SK-N-SH treated with all-trans-retinoic acid at 6 μM for 48 hours (cell line): ENCODE measurements around the gene PHETA1.

ENCODE experiments used
- ATAC-seq: fragments of 200-7000 bp; cut with Tn5 transposase; 3 replicates; pipeline ENCODE4 v1.9.1; 2020; ENCODE audit warnings: mild to moderate bottlenecking, moderate library complexity
- ARNTL ChIP-seq: fragments of 450-650 bp; formaldehyde crosslinking; IDR thresholded peaks from 2 replicates; pipeline ENCODE4 v1.5.0; 2020; ENCODE audit warnings: low read depth, mild to moderate bottlenecking, moderate library complexity, borderline replicate concordance
- BACH2 ChIP-seq: fragments of 250-450 bp; sonication (Bioruptor Pico); IDR thresholded peaks from 2 replicates; pipeline ENCODE4 v1.9.0; 2021; ENCODE audit warnings: mild to moderate bottlenecking, borderline replicate concordance
- CREB5 ChIP-seq: fragments of 250-450 bp; sonication (Bioruptor Pico); IDR thresholded peaks from 2 replicates; pipeline ENCODE4 v1.5.1; 2020; ENCODE audit warnings: low read depth, mild to moderate bottlenecking, moderate library complexity
- CSDC2 ChIP-seq: fragments of 250-450 bp; sonication (Bioruptor Pico); IDR thresholded peaks from 2 replicates; pipeline ENCODE4 v1.5.0; 2020; ENCODE audit warnings: mild to moderate bottlenecking, moderate library complexity
- CSRNP3 ChIP-seq: fragments of 250-450 bp; sonication (Bioruptor Pico); IDR thresholded peaks from 2 replicates; pipeline ENCODE4 v1.5.1; 2021; ENCODE audit warnings: mild to moderate bottlenecking, moderate library complexity
- ESRRG ChIP-seq: fragments of 250-450 bp; sonication (Bioruptor Pico); IDR thresholded peaks from 2 replicates; pipeline ENCODE4 v1.6.1; 2021; ENCODE audit warnings: mild to moderate bottlenecking
- GLIS3 ChIP-seq: fragments of 250-450 bp; sonication (Bioruptor Pico); IDR thresholded peaks from 2 replicates; pipeline ENCODE4 v1.5.0; 2020; ENCODE audit warnings: mild to moderate bottlenecking, moderate library complexity
- OSR1 ChIP-seq: fragments of 250-450 bp; sonication (Bioruptor Pico); IDR thresholded peaks from 2 replicates; pipeline ENCODE4 v1.8.0; 2022; ENCODE audit warnings: moderate library complexity, mild to moderate bottlenecking, inconsistent platforms
- PATZ1 ChIP-seq: fragments of 250-450 bp; sonication (Bioruptor Pico); IDR thresholded peaks from 2 replicates; pipeline ENCODE4 v1.8.0; 2020; ENCODE audit warnings: mild to moderate bottlenecking, moderate library complexity, borderline replicate concordance
- POU6F1 ChIP-seq: fragments of 250-450 bp; sonication (Bioruptor Pico); IDR thresholded peaks from 2 replicates; pipeline ENCODE4 v1.8.0; 2021; ENCODE audit warnings: low read depth, mild to moderate bottlenecking, moderate library complexity, borderline replicate concordance
- PPARA ChIP-seq: fragments of 250-450 bp; sonication (Bioruptor Pico); IDR thresholded peaks from 2 replicates; pipeline ENCODE4 v1.5.0; 2020; ENCODE audit warnings: mild to moderate bottlenecking, borderline replicate concordance
- RARB ChIP-seq: fragments of 250-450 bp; sonication (Bioruptor Pico); IDR thresholded peaks from 2 replicates; pipeline ENCODE4 v1.8.0; 2021; ENCODE audit warnings: mild to moderate bottlenecking, moderate library complexity
- TOX ChIP-seq: fragments of 250-450 bp; sonication (Bioruptor Pico); IDR thresholded peaks from 2 replicates; pipeline ENCODE4 v1.8.0; 2021; ENCODE audit warnings: mild to moderate bottlenecking, moderate library complexity, borderline replicate concordance
- ZC3H10 ChIP-seq: fragments of 250-450 bp; sonication (Bioruptor Pico); IDR thresholded peaks from 2 replicates; pipeline ENCODE4 v1.5.1; 2021; ENCODE audit warnings: mild to moderate bottlenecking, moderate library complexity
- ZFP3 ChIP-seq: fragments of 250-450 bp; sonication (Bioruptor Pico); IDR thresholded peaks from 2 replicates; pipeline ENCODE4 v1.5.0; 2020; ENCODE audit warnings: mild to moderate bottlenecking, moderate library complexity
- ZFP30 ChIP-seq: fragments of 450-650 bp; formaldehyde crosslinking; IDR thresholded peaks from 2 replicates; pipeline ENCODE4 v1.5.0; 2022; ENCODE audit warnings: mild to moderate bottlenecking, moderate library complexity
- ZNF565 ChIP-seq: fragments of 450-650 bp; formaldehyde crosslinking; conservative IDR thresholded peaks from 2 replicates; pipeline ENCODE4 v1.5.0; 2020; ENCODE audit warnings: low read depth, mild to moderate bottlenecking, moderate library complexity
- ZNF70 ChIP-seq: fragments of 450-650 bp; formaldehyde crosslinking; IDR thresholded peaks from 2 replicates; pipeline ENCODE4 v1.5.0; 2020; ENCODE audit warnings: mild to moderate bottlenecking, moderate library complexity
- ZNF8 ChIP-seq: fragments of 450-650 bp; formaldehyde crosslinking; IDR thresholded peaks from 2 replicates; pipeline ENCODE4 v1.5.0; 2020; ENCODE audit warnings: mild to moderate bottlenecking, moderate library complexity

Gene PHETA1

GRCh38 chr12:111316671-111317070 lies 52.2 kb downstream of the PHETA1 start:
- TF ChIP-seq TOX (CRISPR knock-in tag) (no peak), OSR1 (CRISPR knock-in tag) (no peak)
- ATAC-seq = no peak

GRCh38 chr12:111314953-111315539 lies 53.8 kb downstream of the PHETA1 start:
- TF ChIP-seq ESRRG (CRISPR knock-in tag) (no peak), ZFP3 (CRISPR knock-in tag) (no peak), ZNF565 (no peak), ZNF70 (CRISPR knock-in tag) (no peak), ZNF8 (no peak), RARB (CRISPR knock-in tag) (no peak), ZFP30 (CRISPR knock-in tag) (no peak), CSRNP3 (CRISPR knock-in tag) (no peak), ARNTL (CRISPR knock-in tag) (no peak), OSR1 (CRISPR knock-in tag) (no peak), GLIS3 (no peak), BACH2 (CRISPR knock-in tag) (no peak), POU6F1 (CRISPR knock-in tag) (no peak), PATZ1 (CRISPR knock-in tag) (no peak)
- TF ChIP-seq, all 23 proteins: peak for 0
- ATAC-seq = no peak

- TF ChIP-seq CSDC2 (CRISPR knock-in tag) (no peak), CSRNP3 (CRISPR knock-in tag) (no peak), TOX (CRISPR knock-in tag) (no peak), ZC3H10 (CRISPR knock-in tag) (no peak), BACH2 (CRISPR knock-in tag) (no peak), RARB (CRISPR knock-in tag) (no peak)
- TF ChIP-seq, all 23 proteins: peak for 0
- peak; percentile 91 for ATAC-seq
These were observed 55.0 kb downstream of the PHETA1 start for GRCh38 chr12:111313833-111314259.

GRCh38 chr12:111312708-111313107 lies 56.2 kb downstream of the PHETA1 start:
- TF ChIP-seq RARB (CRISPR knock-in tag) (no peak), CSRNP3 (CRISPR knock-in tag) (no peak), TOX (CRISPR knock-in tag) (no peak), PPARA (CRISPR knock-in tag) (no peak), ARNTL (CRISPR knock-in tag) (no peak), ESRRG (CRISPR knock-in tag) (no peak), CREB5 (CRISPR knock-in tag) (no peak)
- ATAC-seq = no peak
